ENCODE data around the gene CACNA1C.

The CACNA1C gene

DNA sequence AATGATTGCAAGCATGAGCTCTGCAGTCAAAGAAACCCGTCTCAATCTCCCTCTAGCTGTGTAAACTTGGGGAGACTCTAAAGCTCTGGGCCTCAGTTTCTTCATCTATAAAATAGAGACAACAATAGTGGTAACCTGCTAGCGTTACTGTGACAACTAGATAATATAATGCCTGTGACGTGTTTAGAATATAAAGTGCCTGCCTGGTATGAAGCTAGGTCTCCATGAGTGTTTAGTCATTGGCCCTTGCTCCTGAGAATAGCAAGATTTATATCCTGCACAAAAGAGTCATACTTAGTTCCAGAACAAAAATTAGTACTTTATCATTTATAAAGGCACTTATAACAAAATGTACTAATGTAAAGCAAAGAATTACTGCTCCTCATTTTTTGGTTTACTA, 39.7 kb upstream of the CACNA1C start:
- H3K36me3 ChIP-seq (ENCODE audit: control insufficient read depth, low read length): no peaks in the 10 kb centered on the region
- no peaks in the 10 kb centered on the region for H3K9me3 ChIP-seq (ENCODE audit: control insufficient read depth, insufficient read depth, low read length)
- H3K27ac ChIP-seq (ENCODE audit: low read depth, low read length): no peak overlapping the region
- H3K27me3 ChIP-seq (ENCODE audit: control insufficient read depth, low read length): no peaks in the 10 kb centered on the region
- H3K4me2 ChIP-seq (ENCODE audit: low read length): no peak overlapping the region
- no peaks in the 10 kb centered on the region for H3F3A ChIP-seq (ENCODE audit: control insufficient read depth, insufficient read depth)
- H3K9me2 ChIP-seq (replicated peaks; ENCODE audit: control insufficient read depth, low read length): no peaks in the 10 kb centered on the region
- no peaks in the 10 kb centered on the region for H4K20me1 ChIP-seq (ENCODE audit: control insufficient read depth, insufficient read depth, low read depth, low read length)
- H3K79me2 ChIP-seq (ENCODE audit: control insufficient read depth, low read length): no peaks in the 10 kb centered on the region
- H3K4me1 ChIP-seq (ENCODE audit: control insufficient read depth, low read length): no peaks in the 10 kb centered on the region
- TF ChIP-seq CTCF (IDR thresholded peaks at IDR 0.05; ENCODE audit: low read depth, low read length, poor library complexity, severe bottlenecking) (no peak), EZH2phosphoT487 (IDR thresholded peaks at IDR 0.05; ENCODE audit: borderline replicate concordance, low read length) (no peak)
- H3K4me3 ChIP-seq (ENCODE audit: low read length): no peak overlapping the region

DNA sequence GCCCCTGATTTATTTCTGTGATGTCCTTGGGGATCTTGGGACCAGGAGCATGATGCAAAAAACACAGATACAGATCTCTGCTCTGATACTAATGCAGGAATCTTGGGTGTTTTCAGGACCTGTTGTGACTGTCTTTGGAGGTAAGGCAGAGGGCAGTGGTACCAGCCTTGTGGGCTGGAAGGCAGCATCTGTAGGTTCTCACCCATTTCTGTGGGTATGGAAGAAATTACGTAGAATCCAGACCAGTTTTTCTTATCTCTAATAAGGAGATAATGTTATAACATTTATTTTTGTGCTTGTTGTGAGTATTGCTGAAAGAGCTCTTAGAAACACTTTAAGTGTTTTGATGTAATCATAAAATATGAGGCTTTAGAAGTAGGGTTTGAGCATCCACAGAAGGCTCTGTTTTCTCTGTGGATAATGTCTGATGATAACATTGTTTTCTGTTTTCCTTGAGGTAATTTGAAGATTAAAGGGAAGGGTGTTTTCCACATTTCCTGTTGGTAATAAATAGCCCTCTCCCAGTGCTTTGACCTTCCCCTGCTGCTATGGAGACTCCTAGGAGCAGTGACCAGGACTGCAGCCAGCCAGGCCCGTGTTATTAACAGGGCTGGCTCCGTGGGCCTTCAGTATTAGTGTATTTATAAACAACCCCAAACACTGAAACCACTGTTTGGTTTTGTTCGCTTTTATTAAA, 39.1 kb upstream of the CACNA1C start:
- Histone ChIP-seq H3K4me2 (ENCODE audit: low read length) (no peak overlapping the region), H3K9me3 (ENCODE audit: control insufficient read depth, insufficient read depth, low read length) (no peaks in the 10 kb centered on the region), H3K4me1 (ENCODE audit: control insufficient read depth, low read length) (no peaks in the 10 kb centered on the region), H3K4me3 (ENCODE audit: low read length) (no peak overlapping the region), H4K20me1 (ENCODE audit: control insufficient read depth, insufficient read depth, low read depth, low read length) (no peaks in the 10 kb centered on the region), H3F3A (ENCODE audit: control insufficient read depth, insufficient read depth) (no peaks in the 10 kb centered on the region), H3K79me2 (ENCODE audit: control insufficient read depth, low read length) (no peaks in the 10 kb centered on the region), H3K27me3 (ENCODE audit: control insufficient read depth, low read length) (no peaks in the 10 kb centered on the region), H3K36me3 (ENCODE audit: control insufficient read depth, low read length) (no peaks in the 10 kb centered on the region), H3K27ac (ENCODE audit: low read depth, low read length) (no peak overlapping the region), H3K9me2 (replicated peaks; ENCODE audit: control insufficient read depth, low read length) (no peaks in the 10 kb centered on the region)
- no peak for TF ChIP-seq CTCF (IDR thresholded peaks at IDR 0.05; ENCODE audit: low read depth, low read length, poor library complexity, severe bottlenecking)
- no peak for TF ChIP-seq EZH2phosphoT487 (IDR thresholded peaks at IDR 0.05; ENCODE audit: borderline replicate concordance, low read length)

DNA sequence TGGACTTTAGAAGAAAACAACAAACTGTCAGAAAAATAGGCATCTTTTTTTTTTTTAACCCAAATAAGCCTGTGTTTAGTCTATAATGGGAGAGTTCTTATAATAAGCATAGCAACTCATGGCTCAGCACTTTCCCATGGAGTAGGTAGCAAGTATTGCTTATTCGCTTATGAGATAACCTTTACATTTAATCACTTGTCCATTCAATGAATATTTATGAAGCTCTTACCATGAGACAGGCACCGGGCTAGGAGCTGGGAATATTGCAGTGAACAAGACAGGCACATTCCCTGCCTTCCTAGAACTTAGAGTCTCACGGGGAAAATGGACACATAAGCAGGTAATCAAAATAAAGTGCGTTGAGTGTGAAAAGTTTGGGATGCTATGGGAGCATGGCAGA, 38.6 kb upstream of the CACNA1C start:
- Histone ChIP-seq H3K4me2 (ENCODE audit: low read length) (no peak overlapping the region), H3K27ac (ENCODE audit: low read depth, low read length) (no peak overlapping the region), H3K79me2 (ENCODE audit: control insufficient read depth, low read length) (no peaks in the 10 kb centered on the region), H3K9me2 (replicated peaks; ENCODE audit: control insufficient read depth, low read length) (no peaks in the 10 kb centered on the region), H4K20me1 (ENCODE audit: control insufficient read depth, insufficient read depth, low read depth, low read length) (no peaks in the 10 kb centered on the region), H3K36me3 (ENCODE audit: control insufficient read depth, low read length) (no peaks in the 10 kb centered on the region), H3F3A (ENCODE audit: control insufficient read depth, insufficient read depth) (no peaks in the 10 kb centered on the region), H3K4me3 (ENCODE audit: low read length) (no peak overlapping the region), H3K27me3 (ENCODE audit: control insufficient read depth, low read length) (no peaks in the 10 kb centered on the region), H3K4me1 (ENCODE audit: control insufficient read depth, low read length) (no peaks in the 10 kb centered on the region), H3K9me3 (ENCODE audit: control insufficient read depth, insufficient read depth, low read length) (no peaks in the 10 kb centered on the region)
- TF ChIP-seq EZH2phosphoT487 (IDR thresholded peaks at IDR 0.05; ENCODE audit: borderline replicate concordance, low read length) (no peak), CTCF (IDR thresholded peaks at IDR 0.05; ENCODE audit: low read depth, low read length, poor library complexity, severe bottlenecking) (no peak)

Data from DOHH2 (cell line).